GM12892 (cell line): ENCODE measurements around the gene RBMXL2.

Source experiments
- POLR2A ChIP-seq: IDR thresholded peaks from 2 replicates; pipeline ENCODE4 v1.6.1; 2011; ENCODE audit warnings: low read depth, low read length, control low read depth
- POLR2AphosphoS5 ChIP-seq: IDR thresholded peaks from 2 replicates; pipeline ENCODE4 v1.6.1; 2011; ENCODE audit warnings: low read depth, low read length, control low read depth
- TAF1 ChIP-seq: IDR thresholded peaks from 2 replicates; pipeline ENCODE4 v1.6.1; 2011; ENCODE audit warnings: low read depth, mild to moderate bottlenecking, control low read depth, low read length, borderline replicate concordance

- no peak for TF ChIP-seq POLR2AphosphoS5
- TF ChIP-seq POLR2A = no peak
- TF ChIP-seq TAF1 = no peak
Measured at GRCh38 chr11:7050191-7050590, 38.6 kb upstream of the RBMXL2 start.
